ENCODE measurements around the gene CORIN.

CORIN gene

GRCh38 chr4:47686294-47686872, 151.5 kb downstream of the CORIN start:
- peak; percentile 54 for DNase-seq (ENCODE audit: low read depth)

GRCh38 chr4:47675806-47676205, 162.1 kb downstream of the CORIN start:
- DNase-seq (ENCODE audit: low read depth), result no peak

- no peak for DNase-seq (ENCODE audit: low read depth)
Observed at GRCh38 chr4:47674144-47674543, 163.7 kb downstream of the CORIN start.

- no peak for DNase-seq (ENCODE audit: low read depth)
Observed at GRCh38 chr4:47672696-47673095, 165.2 kb downstream of the CORIN start.

- no peak for DNase-seq (ENCODE audit: low read depth)
Observed at GRCh38 chr4:47669946-47670345, 167.9 kb downstream of the CORIN start.

- DNase-seq (ENCODE audit: low read depth), result no peak
Observed at GRCh38 chr4:47668810-47669408, 169.0 kb downstream of the CORIN start.

- DNase-seq (ENCODE audit: low read depth), result no peak
Observed at GRCh38 chr4:47668256-47668655, 169.6 kb downstream of the CORIN start.

- DNase-seq (ENCODE audit: low read depth), result no peak
Observed at GRCh38 chr4:47667552-47667951, 170.3 kb downstream of the CORIN start.

- DNase-seq (ENCODE audit: low read depth), result no peak
Observed at GRCh38 chr4:47664051-47664826, 173.6 kb downstream of the CORIN start.

- peak; percentile 4 for DNase-seq (ENCODE audit: low read depth)
Observed at GRCh38 chr4:47662975-47663374, 174.9 kb downstream of the CORIN start.

- DNase-seq (ENCODE audit: low read depth), result no peak
Observed at GRCh38 chr4:47661741-47662140, 176.1 kb downstream of the CORIN start.

GRCh38 chr4:47659342-47659741, 178.5 kb downstream of the CORIN start:
- DNase-seq (ENCODE audit: low read depth), result no peak

- DNase-seq (ENCODE audit: low read depth), result no peak
Observed at GRCh38 chr4:47654972-47655693, 182.7 kb downstream of the CORIN start.

- no peak for DNase-seq (ENCODE audit: low read depth)
Observed at GRCh38 chr4:47652092-47652491, 185.8 kb downstream of the CORIN start.

- no peak for DNase-seq (ENCODE audit: low read depth)
Observed at GRCh38 chr4:47651231-47651630, 186.6 kb downstream of the CORIN start.

- DNase-seq (ENCODE audit: low read depth), result no peak
Observed at GRCh38 chr4:47650584-47651130, 187.2 kb downstream of the CORIN start.

GRCh38 chr4:47647544-47647943, 190.3 kb downstream of the CORIN start:
- no peak for DNase-seq (ENCODE audit: low read depth)

- DNase-seq (ENCODE audit: low read depth), result no peak
Observed at GRCh38 chr4:47647029-47647428, 190.8 kb downstream of the CORIN start.

- DNase-seq (ENCODE audit: low read depth), result no peak
Observed at GRCh38 chr4:47646372-47646771, 191.5 kb downstream of the CORIN start.

GRCh38 chr4:47643845-47644244, 194.0 kb downstream of the CORIN start:
- DNase-seq (ENCODE audit: low read depth), result no peak

- no peak for DNase-seq (ENCODE audit: low read depth)
Observed at GRCh38 chr4:47642985-47643760, 194.7 kb downstream of the CORIN start.

Measured in activated T-cell treated with anti-CD3 and anti-CD28 coated beads for 48 hours (primary cell).